ENCODE data around the gene SLFN12.

SLFN12 gene

GRCh38 chr17:35373534-35373983 lies 58.7 kb downstream of the SLFN12 start, which contains the start of gene SLFN11:
SLFN11 (minus strand) TSS chr17:35373621; CDS start chr17:35363807, 9,814 bp downstream.
- peak within 1 kb of the TSS; percentile 95 for H3K4me3 ChIP-seq
- H3K27ac ChIP-seq: peak within 1 kb of the TSS; percentile 96
- DNase-seq (ENCODE audit: low read depth, low spot score): peak; percentile 94
- peak within 1 kb of the TSS; percentile 97 for H3K9ac ChIP-seq (ENCODE audit: insufficient read length)
- H3K9me3 ChIP-seq (ENCODE audit: low read depth, low read length): peaks cover 21% of the 10 kb centered on the region
- TF ChIP-seq FOXP2 (optimal IDR thresholded peaks at IDR 0.05; ENCODE audit: control extremely low read depth, extremely low read length, insufficient read depth) (no peak), POLR2AphosphoS5 (IDR thresholded peaks at IDR 0.05; ENCODE audit: borderline replicate concordance, low read depth, low read length) (peak; percentile 100), EZH2 (IDR thresholded peaks at IDR 0.05) (no peak)
- H3K36me3 ChIP-seq (ENCODE audit: insufficient read depth, low read length): peaks cover 37% of the 10 kb centered on the region

DNA sequence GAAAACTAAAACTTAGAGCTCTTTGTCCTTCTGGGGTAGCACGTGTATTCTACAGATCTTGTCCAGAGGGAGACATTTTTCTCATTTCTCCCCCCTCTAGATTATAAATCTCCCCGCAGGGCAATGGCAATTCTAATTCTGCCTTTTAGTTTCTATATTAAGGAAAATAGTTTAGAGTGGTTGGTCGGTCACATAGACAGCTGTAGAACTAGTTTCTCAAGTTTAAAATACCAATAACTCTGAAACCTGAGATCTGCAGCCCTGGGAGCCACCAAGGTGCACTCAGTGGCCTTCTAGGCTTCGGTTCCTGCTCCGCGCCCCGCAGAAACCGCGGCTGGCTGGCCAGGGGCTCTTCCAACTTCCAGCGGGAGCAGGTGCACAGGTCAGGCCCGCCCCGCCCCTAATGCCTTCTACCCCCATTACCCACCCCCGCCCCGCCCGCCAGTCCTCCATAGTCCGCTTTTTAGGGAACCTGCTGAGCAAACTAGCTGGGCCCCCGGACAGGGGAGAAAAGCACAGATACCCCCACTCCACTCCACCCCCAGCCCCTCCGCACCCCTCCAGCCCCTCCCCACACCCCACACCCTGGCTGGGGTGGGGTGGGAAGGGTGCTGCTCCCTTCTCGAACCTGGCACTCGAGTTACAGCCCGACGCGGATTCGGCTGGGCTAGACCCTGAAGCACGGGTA lies 59.3 kb downstream of the SLFN12 start:
- Histone ChIP-seq H3K9me3 (ENCODE audit: low read depth, low read length) (peaks cover 21% of the 10 kb centered on the region), H3K4me3 (peak overlapping the region; percentile 95), H3K27ac (peak overlapping the region; percentile 96), H3K36me3 (ENCODE audit: insufficient read depth, low read length) (peaks cover 43% of the 10 kb centered on the region), H3K9ac (ENCODE audit: insufficient read length) (peak overlapping the region; percentile 97)
- no peak for DNase-seq (ENCODE audit: low read depth, low spot score)
- TF ChIP-seq FOXP2 (optimal IDR thresholded peaks at IDR 0.05; ENCODE audit: control extremely low read depth, extremely low read length, insufficient read depth) (no peak), EZH2 (IDR thresholded peaks at IDR 0.05) (no peak), POLR2AphosphoS5 (IDR thresholded peaks at IDR 0.05; ENCODE audit: borderline replicate concordance, low read depth, low read length) (no peak)

DNA sequence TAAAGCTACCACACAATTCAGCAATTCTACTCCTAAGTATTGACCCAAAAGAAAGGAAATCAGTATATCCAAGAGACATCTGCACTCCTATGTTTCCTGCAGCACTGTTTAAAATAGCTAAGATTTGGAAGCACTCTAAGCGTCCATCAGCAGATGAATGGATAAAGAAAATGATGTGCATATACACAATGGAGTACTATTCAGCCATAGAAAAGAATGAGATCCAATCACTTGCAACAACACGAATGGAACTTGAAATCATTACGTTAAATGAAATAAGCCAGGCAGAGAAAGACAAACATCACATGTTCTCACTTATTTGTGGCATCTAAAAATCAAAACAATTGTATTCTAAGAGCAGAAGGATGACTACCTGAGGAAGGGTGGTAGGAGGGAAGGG lies 60.4 kb downstream of the SLFN12 start:
- peak overlapping the region; percentile 97 for H3K9ac ChIP-seq (ENCODE audit: insufficient read length)
- TF ChIP-seq POLR2AphosphoS5 (IDR thresholded peaks at IDR 0.05; ENCODE audit: borderline replicate concordance, low read depth, low read length): no peak
- TF ChIP-seq FOXP2 (optimal IDR thresholded peaks at IDR 0.05; ENCODE audit: control extremely low read depth, extremely low read length, insufficient read depth): no peak
- no peak for TF ChIP-seq EZH2 (IDR thresholded peaks at IDR 0.05)
- H3K36me3 ChIP-seq (ENCODE audit: insufficient read depth, low read length): peaks cover 54% of the 10 kb centered on the region
- DNase-seq (ENCODE audit: low read depth, low spot score): no peak
- H3K9me3 ChIP-seq (ENCODE audit: low read depth, low read length): peaks cover 21% of the 10 kb centered on the region
- H3K27ac ChIP-seq: 0 out of 2 replicates have a peak overlapping the region, but pooled peaks have one; percentile 52
- peak overlapping the region; percentile 95 for H3K4me3 ChIP-seq

DNA sequence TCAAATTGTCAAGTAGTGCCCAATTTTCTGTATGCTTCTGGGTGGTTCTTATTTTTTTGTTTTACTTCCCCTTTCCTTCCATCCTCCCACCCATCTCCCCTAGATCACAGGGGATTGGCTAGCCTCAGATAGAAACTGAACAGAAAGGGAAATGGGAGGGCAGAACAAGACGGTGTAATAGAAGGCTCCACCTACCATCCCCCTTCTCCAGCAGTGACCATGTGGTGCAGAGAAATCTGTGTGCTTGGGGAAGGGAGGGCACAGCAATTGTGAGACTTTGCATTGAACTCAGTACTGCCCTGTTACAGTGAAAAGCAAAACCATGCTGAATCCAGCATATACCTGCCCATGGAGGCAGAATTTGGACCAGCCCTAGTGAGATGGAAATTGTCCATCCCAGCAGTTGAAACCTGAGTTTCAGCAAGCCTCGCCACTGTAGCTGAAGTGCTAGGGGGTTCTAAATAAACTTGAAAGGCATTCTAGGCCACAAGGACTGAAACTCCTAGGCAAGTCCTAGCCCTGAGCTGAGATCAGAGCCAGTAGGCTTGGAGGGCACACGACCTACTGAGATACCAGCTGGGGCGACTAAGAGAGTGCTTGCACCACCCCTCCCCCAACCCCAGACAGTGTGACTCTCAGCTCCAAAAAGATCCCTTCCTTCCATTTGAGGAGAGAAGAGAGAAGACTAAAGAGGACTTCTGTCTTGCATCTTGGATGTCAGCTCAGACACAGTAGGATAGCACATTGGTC lies 64.0 kb downstream of the SLFN12 start:
- DNase-seq (ENCODE audit: low read depth, low spot score): no peak
- Histone ChIP-seq H3K9me3 (ENCODE audit: low read depth, low read length) (peaks cover 21% of the 10 kb centered on the region), H3K36me3 (ENCODE audit: insufficient read depth, low read length) (peaks cover 88% of the 10 kb centered on the region), H3K27ac (0 out of 2 replicates have a peak overlapping the region, but pooled peaks have one; percentile 33), H3K9ac (ENCODE audit: insufficient read length) (no peak overlapping the region), H3K4me3 (no peak overlapping the region)
- no peak for TF ChIP-seq POLR2AphosphoS5 (IDR thresholded peaks at IDR 0.05; ENCODE audit: borderline replicate concordance, low read depth, low read length)
- TF ChIP-seq EZH2 (IDR thresholded peaks at IDR 0.05): no peak
- TF ChIP-seq FOXP2 (optimal IDR thresholded peaks at IDR 0.05; ENCODE audit: control extremely low read depth, extremely low read length, insufficient read depth): no peak

GRCh38 chr17:35361027-35361426 lies 71.3 kb downstream of the SLFN12 start:
- Histone ChIP-seq H3K27ac (no peak overlapping the region), H3K4me3 (no peak overlapping the region), H3K36me3 (ENCODE audit: insufficient read depth, low read length) (peaks cover 95% of the 10 kb centered on the region), H3K9me3 (ENCODE audit: low read depth, low read length) (no peaks in the 10 kb centered on the region), H3K9ac (ENCODE audit: insufficient read length) (no peak overlapping the region)
- TF ChIP-seq FOXP2 (optimal IDR thresholded peaks at IDR 0.05; ENCODE audit: control extremely low read depth, extremely low read length, insufficient read depth) (no peak), EZH2 (IDR thresholded peaks at IDR 0.05) (no peak), POLR2AphosphoS5 (IDR thresholded peaks at IDR 0.05; ENCODE audit: borderline replicate concordance, low read depth, low read length) (no peak)
- no peak for DNase-seq (ENCODE audit: low read depth, low spot score)

Data from SK-N-MC (cell line).